Measurements from ENCODE around the gene KRTAP4-1. TPM values are rescaled to one million over a fixed set of nuclear protein-coding genes. Genes with fewer than 3 reads are reported as not detected.
A peak's percentile ranks its signal among the peaks of the same experiment; 100 is the strongest.
"Not testable (repeated sequence)": the region's sequence is repeated elsewhere in the genome, so short reads cannot be mapped to it uniquely, and the experiment has no call there.

KRTAP4-1 gene
- total and polyA plus RNA-seq, 9 of the 15 experiments (the other 6 are each of a cell fraction or from before 2014, with no cell fraction given) = not detected

GRCh38 chr17:41160190-41160589, 24.5 kb downstream of the KRTAP4-1 start:
- intact Hi-C loops (cut with micrococcal nuclease); CTCF ChIA-PET (ENCODE audit: low intra/inter-chr PET ratio); H3K4me1 ChIP-seq (replicated peaks in 1 of 2; ENCODE audit: control insufficient read depth in 2 of 2, insufficient read depth in 2 of 2, low read length in 2 of 2); H3K27me3 ChIP-seq (ENCODE audit: control insufficient read depth in 2 of 2, insufficient read depth in 2 of 2, low read length in 2 of 2); H3K27ac ChIP-seq (ENCODE audit: extremely low read depth, low read depth, low read length); in situ Hi-C loops (cut with MboI); FAIRE-seq; H3K9me1 ChIP-seq (ENCODE audit: control insufficient read depth, insufficient read depth, low read length); H2AFZ ChIP-seq (ENCODE audit: low read depth, low read length); H3K9me3 ChIP-seq (replicated peaks; ENCODE audit: control insufficient read depth, insufficient read depth, low read depth, low read length); H4K20me1 ChIP-seq (replicated peaks; ENCODE audit: control insufficient read depth, insufficient read depth, low read length); H3K36me3 ChIP-seq (ENCODE audit: control insufficient read depth, insufficient read depth, low read length); H3K4me3 ChIP-seq; BruUV-seq (replicated peaks); DNase-seq (ENCODE audit: extremely low read depth in 1 of 4, low spot score in 3 of 4); H3K9ac ChIP-seq (ENCODE audit: insufficient read depth in 1 of 2, low read depth in 2 of 2, low read length in 2 of 2); H3K79me2 ChIP-seq (ENCODE audit: control insufficient read depth, insufficient read depth, low read length); ATAC-seq; H3K4me2 ChIP-seq (ENCODE audit: insufficient read depth, low read length); POLR2A ChIA-PET: not testable (repeated sequence)
- WGBS (ENCODE audit: insufficient coverage, low coverage, missing lambda C conversion rate) = 5% methylated on average over 2 of the region's 3 CpGs

- Histone ChIP-seq H3K9me1 (ENCODE audit: control insufficient read depth, insufficient read depth, low read length) (no peaks in the 10 kb centered on the region), H4K20me1 (replicated peaks; ENCODE audit: control insufficient read depth, insufficient read depth, low read length) (no peaks in the 10 kb centered on the region), H3K36me3 (ENCODE audit: control insufficient read depth, insufficient read depth, low read length) (no peaks in the 10 kb centered on the region), H2AFZ (ENCODE audit: low read depth, low read length) (no peak overlapping the region), H3K9me3 (replicated peaks; ENCODE audit: control insufficient read depth, insufficient read depth, low read depth, low read length) (no peaks in the 10 kb centered on the region), H3K27me3 (ENCODE audit: control insufficient read depth in 2 of 2, insufficient read depth in 2 of 2, low read length in 2 of 2) (no peaks in the 10 kb centered on the region; a peak in 1 of 5 replicates), H3K9ac (ENCODE audit: insufficient read depth in 1 of 2, low read depth in 2 of 2, low read length in 2 of 2) (no peak overlapping the region), H3K4me1 (replicated peaks in 1 of 2; ENCODE audit: control insufficient read depth in 2 of 2, insufficient read depth in 2 of 2, low read length in 2 of 2) (no peaks in the 10 kb centered on the region), H3K27ac (ENCODE audit: extremely low read depth, low read depth, low read length) (no peak overlapping the region), H3K79me2 (ENCODE audit: control insufficient read depth, insufficient read depth, low read length) (no peaks in the 10 kb centered on the region), H3K4me2 (ENCODE audit: insufficient read depth, low read length) (no peak overlapping the region), H3K4me3 (no peak overlapping the region)
- ChIA-PET POLR2A (no interaction called here), CTCF (ENCODE audit: low intra/inter-chr PET ratio) (no interaction called here)
- no peak for ATAC-seq
- DNase-seq (ENCODE audit: extremely low read depth in 1 of 4, low spot score in 3 of 4) = peak in 1 of 4 experiments; percentile 11
- in situ Hi-C loops (cut with MboI) (no loop called here), intact Hi-C loops (cut with micrococcal nuclease) (no loop called here)
- 0% methylated on average over 2 of the region's 2 CpGs for WGBS (ENCODE audit: insufficient coverage, low coverage, missing lambda C conversion rate)
- no TSS peak for BruUV-seq (replicated peaks)
- FAIRE-seq = peak; percentile 11
- TF ChIP-seq HEY1 (CRISPR knock-in tag; IDR thresholded peaks at IDR 0.05; ENCODE audit: borderline replicate concordance) = no peak
Observed at GRCh38 chr17:41153856-41154255, 30.9 kb downstream of the KRTAP4-1 start.

Measured in K562 (cell line).